ENCODE measurements around the gene RGPD6.
"Not testable (repeated sequence)": the region's sequence is repeated elsewhere in the genome, so short reads cannot be mapped to it uniquely, and the experiment has no call there.

RGPD6 gene

DNA sequence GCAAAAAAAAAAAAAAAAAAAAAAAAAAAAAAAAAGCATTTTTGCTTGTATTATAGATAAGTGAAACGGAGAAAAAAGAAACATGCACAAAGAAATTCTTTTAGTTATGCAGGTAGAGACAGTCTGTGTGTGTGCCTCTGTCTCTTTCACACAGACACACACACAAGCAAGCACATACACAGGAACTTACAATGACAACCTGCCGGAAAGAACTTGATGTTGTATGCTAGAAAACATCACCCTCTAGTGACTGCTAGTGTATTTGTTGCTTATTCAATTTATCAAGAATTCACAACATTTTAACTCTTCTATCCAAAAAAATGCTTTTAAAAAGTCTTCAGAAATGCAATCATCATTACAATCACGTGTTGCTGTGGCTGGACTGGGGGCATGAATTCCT is 95.8 kb downstream of the RGPD6 start:
- DNase-seq (ENCODE audit: low spot score): not testable (repeated sequence)

GRCh38 chr2:110480084-110480483 is 96.9 kb downstream of the RGPD6 start:
- DNase-seq (ENCODE audit: low spot score): not testable (repeated sequence)

DNA sequence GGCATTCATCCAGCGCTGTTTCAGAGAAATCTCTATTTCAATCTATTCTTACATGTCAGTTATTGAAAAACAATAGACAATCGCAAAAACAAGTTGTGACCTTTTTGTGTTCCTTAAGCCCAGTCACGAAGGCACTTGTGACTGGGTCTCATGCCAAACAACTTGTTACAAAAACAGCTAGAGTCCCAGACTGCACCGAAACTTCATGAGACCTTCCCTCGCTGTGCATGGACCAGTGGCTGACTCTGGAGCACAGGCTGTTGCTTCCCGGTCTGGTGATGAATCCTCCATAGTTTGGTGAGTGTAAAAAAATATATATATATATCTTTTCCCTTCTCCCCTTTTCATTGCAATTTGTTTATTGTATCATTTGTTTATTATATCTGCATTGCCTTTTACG is 99.7 kb downstream of the RGPD6 start:
- not testable (repeated sequence) for DNase-seq (ENCODE audit: low spot score)

DNA sequence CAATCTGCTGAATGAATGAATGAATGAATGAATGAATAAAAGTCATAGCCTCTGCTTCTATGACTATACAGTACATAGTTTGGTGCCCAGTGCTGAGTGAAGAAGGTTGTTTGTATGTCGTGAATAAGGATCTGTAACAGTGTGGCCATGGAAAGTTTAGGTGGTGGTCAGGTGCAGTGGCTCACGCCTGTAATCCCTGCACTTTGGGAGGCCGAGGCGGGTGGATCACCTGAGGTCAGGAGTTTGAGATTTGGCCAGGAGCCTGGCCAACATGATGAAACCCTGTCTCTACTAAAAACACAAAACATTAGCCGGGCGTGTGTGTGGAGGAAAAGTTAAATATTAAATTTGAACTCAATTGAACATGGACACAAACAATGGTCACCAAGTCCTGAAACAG is 100.1 kb downstream of the RGPD6 start:
- not testable (repeated sequence) for DNase-seq (ENCODE audit: low spot score)

DNA sequence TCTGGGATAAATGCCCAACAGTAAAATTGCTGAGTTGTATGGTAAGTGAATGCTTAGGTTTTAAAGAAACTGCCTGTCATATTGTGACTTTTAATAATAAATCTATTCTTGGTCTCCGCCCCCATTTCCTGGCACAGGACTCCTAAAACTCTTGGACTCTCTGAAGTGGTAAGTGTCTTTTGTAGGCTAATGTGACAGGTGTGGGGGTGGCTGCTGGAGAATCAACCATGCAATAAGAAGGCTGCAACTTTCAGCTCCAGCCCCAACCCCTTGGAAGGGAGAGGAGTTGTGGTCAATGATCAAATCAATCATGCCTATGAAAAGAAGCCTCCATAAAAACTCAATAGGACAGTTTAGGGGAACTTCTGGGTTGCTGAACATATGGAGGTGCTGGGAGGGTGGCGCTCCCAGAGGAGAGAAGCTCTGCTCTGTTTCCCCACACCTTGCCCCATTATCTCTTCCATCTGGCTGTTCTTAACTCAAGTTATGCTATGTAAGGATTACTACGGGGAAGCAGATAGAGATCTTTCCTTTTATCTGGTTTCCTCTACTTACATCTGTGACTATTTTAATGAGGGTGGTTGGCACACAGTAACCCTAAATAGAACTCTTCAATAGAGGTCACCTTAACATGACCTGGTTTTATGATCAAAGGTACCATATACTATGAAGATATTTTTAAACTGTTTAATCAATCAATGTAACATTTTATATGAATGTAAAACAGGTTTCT is 101.2 kb downstream of the RGPD6 start:
- DNase-seq (ENCODE audit: low spot score): not testable (repeated sequence)

GRCh38 chr2:110474898-110475297 is 102.1 kb downstream of the RGPD6 start:
- DNase-seq (ENCODE audit: low spot score): not testable (repeated sequence)

GRCh38 chr2:110473059-110473358 is 104.0 kb downstream of the RGPD6 start:
- DNase-seq (ENCODE audit: low spot score): not testable (repeated sequence)

DNA sequence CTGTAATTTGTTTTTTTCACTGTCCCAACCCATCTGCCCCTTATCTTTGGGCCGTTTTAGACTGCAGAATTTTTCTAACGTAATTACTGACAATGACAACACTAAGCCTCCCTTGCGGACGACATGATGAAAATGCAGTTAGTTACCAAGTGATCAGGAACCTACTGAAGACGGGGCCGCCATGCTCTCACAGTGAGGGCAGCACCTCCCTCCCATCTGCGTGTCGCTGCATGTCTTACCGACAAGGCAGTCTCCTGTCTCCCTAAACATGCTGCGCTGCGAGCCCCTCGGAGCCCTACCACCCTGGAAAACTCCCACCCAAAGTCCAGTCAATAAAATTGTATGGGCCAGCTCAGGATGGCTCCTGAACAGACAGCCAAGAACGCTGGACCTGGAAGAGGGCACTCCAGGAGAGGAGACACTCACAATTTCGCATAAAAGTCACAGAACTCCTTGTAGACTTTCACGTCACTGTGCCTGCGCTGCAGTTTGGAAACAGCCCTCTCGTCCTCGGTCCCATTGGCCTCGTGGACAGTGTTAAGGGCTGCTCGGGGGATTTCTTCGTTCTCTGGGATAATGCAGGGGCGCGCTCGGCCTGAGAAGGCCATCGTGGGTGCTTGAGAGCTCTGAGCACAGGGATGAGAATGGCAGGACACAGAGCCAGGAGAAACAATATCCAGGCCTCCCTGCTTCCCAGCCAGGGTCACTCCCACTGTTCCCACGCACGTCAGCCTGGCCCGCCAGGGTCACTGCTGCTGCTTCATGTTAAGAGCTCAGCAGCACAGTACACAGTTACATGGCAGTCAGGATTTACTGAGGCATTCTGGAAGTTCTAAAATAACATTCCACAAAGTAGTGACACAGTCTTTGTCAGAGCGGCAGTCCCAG is 104.6 kb downstream of the RGPD6 start, which contains the start of gene LIMS4:
LIMS4 (minus strand) TSS at position 646 of the 888 bp plus-strand sequence; CDS start at position 608, 38 bp downstream.
- not testable (repeated sequence) for DNase-seq (ENCODE audit: low spot score)

GRCh38 chr2:110468921-110469320 is 108.1 kb downstream of the RGPD6 start:
- not testable (repeated sequence) for DNase-seq (ENCODE audit: low spot score)

GRCh38 chr2:110465312-110465711 is 111.7 kb downstream of the RGPD6 start:
- DNase-seq (ENCODE audit: low spot score): not testable (repeated sequence)

Data from pons (tissue), 1 donor.